Cardiac fibroblast (primary cell): ENCODE results near the gene GLI2.

ENCODE experiments used
- DNase-seq, 2 donors: peaks; one replicate each; pipeline versions ENCODE4 v3.0.0 to v3.0.0-alpha.2; 2010; ENCODE audit warnings: low read depth in 2 of 2
- H3K4me3 ChIP-seq, 2 donors: replicated peaks in 1 of 2; 1 replicate in 1 of 2; 2 replicates in 1 of 2; pipeline ENCODE4 v1.5.1; 2011; ENCODE audit warnings: low read depth in 2 of 2, low read length in 2 of 2, mild to moderate bottlenecking in 2 of 2, moderate library complexity in 1 of 2
- TF ChIP-seq, protein P1 (sequence below): IDR thresholded peaks from one replicate; pipeline ENCODE4 v1.5.1; 2011; ENCODE audit warnings: low read depth, mild to moderate bottlenecking, low read length, inconsistent platforms

Gene GLI2

DNA sequence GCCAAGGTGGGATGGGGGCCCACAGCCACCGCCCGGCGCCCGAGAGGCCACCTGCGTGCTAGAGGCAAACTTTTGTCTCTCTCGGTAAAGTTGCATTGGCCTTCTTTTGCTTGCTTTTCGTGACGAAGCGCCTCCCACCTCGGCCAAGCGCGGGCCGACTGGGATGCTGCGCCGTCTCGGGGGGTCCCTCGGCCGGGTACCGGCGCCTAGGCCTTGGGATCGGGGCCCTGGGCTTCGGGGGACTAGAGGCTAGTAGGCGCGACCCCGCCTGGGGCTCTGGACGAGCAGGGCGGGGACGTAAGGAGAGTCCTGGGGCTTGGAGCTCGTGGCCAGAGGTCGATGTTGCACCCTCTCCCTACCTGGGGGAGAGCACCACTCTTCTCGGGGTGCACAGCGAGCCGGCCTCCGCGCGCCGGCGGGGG lies 545 bp downstream of the GLI2 start:
- DNase-seq, result peak; percentile 29 to 40
- peak overlapping the region; percentile 73 to 80 for H3K4me3 ChIP-seq
- TF ChIP-seq, protein P1, sequence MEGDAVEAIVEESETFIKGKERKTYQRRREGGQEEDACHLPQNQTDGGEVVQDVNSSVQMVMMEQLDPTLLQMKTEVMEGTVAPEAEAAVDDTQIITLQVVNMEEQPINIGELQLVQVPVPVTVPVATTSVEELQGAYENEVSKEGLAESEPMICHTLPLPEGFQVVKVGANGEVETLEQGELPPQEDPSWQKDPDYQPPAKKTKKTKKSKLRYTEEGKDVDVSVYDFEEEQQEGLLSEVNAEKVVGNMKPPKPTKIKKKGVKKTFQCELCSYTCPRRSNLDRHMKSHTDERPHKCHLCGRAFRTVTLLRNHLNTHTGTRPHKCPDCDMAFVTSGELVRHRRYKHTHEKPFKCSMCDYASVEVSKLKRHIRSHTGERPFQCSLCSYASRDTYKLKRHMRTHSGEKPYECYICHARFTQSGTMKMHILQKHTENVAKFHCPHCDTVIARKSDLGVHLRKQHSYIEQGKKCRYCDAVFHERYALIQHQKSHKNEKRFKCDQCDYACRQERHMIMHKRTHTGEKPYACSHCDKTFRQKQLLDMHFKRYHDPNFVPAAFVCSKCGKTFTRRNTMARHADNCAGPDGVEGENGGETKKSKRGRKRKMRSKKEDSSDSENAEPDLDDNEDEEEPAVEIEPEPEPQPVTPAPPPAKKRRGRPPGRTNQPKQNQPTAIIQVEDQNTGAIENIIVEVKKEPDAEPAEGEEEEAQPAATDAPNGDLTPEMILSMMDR, result no peak

GRCh38 chr2:120736624-120737339 lies 1.1 kb downstream of the GLI2 start:
- peak; percentile 77 to 92 for DNase-seq
- TF ChIP-seq, protein P1, result no peak
- H3K4me3 ChIP-seq, result peak overlapping the region; percentile 73 to 80

GRCh38 chr2:120737340-120738101 lies 1.9 kb downstream of the GLI2 start:
- peak overlapping the region; percentile 73 to 80 for H3K4me3 ChIP-seq
- TF ChIP-seq, protein P1, result no peak
- peak; percentile 44 to 57 for DNase-seq

DNA sequence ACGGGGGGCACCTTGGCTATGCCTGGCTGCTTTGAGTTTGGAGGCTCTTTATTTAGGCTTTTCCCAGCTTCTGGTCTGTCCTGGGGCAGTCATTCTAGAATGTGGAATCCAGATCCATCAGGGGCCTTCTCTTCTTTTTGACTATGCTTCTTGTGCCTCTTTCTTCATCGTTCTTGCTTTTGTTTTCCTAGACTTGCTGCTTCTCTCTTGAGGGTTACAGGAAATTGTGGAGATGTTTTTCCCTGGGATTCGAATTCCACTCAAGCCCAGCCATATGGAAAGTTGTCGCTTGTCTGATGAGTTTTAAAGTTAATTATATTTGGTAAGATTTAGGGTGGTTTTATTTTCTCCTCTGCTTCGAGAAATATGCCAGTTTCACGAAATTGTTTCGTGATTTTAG lies 2.4 kb downstream of the GLI2 start:
- TF ChIP-seq, protein P1, result no peak
- DNase-seq, result peak in 1 of 2 donors; percentile 53
- peak overlapping the region; percentile 73 to 80 for H3K4me3 ChIP-seq

DNA sequence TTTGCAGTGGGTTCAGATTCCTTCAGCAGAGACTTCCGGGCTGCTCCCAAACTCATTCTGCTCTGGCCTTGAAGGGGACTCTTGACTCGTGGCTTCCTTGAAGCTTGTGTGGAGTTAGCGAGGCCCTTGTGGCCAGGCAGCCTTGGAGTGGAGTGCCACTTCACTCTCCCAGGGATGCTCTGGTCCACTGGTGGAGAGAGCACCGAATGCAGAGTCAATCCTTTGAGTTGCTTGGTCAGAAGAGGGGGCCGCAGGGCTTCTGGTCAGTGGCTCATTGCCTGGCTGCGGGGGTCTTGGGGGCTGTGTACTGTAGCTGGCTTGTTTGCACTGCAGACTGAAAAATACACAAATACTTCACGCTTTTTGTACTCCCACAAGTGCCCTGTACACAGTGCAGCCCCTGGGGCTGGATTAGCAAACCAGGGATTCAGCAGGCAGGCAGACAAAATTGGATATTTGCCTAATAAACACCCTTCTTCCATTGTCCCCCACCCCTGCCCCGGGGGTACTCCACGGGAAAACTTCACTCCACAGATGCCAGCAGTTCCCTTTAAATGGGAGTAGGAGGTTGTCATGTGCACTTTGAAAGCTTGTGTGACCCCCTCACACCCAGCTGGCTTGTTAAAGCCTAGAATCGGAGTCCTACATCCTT lies 3.2 kb downstream of the GLI2 start:
- no peak overlapping the region for H3K4me3 ChIP-seq
- TF ChIP-seq, protein P1, result no peak
- DNase-seq, result no peak

DNA sequence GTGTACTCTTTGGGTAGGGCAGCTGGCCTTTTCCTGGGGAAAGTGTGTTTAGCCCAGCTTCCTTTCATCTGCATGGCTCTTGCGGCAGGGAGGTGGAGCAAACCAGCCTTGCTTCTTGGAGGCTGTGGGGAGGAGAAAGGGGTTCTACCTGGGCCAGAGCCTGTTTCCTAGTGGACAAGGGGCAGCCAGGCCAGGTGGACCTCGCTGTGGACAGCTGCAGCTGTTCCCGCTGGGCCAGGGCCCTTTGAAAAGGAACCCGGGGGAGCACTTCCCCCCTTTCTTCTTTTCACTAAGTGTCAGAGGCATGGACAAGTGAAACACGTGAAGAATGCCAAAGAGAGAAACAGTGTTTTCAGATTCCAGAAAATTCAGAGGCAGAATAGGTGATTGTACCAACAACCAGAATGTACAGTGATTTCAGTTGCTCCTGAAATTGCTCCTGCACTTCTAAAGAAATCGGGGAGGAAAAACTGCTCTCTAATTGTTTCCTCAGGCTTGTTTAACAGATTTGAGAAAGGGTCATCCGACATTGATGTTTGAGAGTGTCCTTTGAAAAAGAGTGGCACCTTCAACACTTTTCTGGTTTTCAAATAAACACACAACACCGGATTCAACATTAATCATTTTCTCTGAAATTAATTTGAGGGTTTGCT lies 3.9 kb downstream of the GLI2 start:
- no peak for DNase-seq
- no peak overlapping the region for H3K4me3 ChIP-seq
- TF ChIP-seq, protein P1, result no peak
